Caco-2 (cell line): Measurements from ENCODE around the gene CDYL2. TPM values are rescaled to one million over a fixed set of nuclear protein-coding genes. Genes with fewer than 3 reads are reported as not detected.

Source experiments
- BruUV-seq: library from RNA; stranded (reverse); fragments of 400-500 nt; replicated peaks from 2 replicates; lab custom pipeline; 2021; lab: Mats Ljungman, UMichigan
- CTCF ChIA-PET: fragments of 300-600 bp; sonication (Branson Sonifier 250); formaldehyde crosslinking; loops from one replicate; lab custom pipeline; 2022; ENCODE audit warnings: antibody characterized with exemption; lab: Charles Lee
- POLR2A ChIA-PET: fragments of 300-600 bp; sonication (Branson Sonifier 250); formaldehyde crosslinking; loops from one replicate; lab custom pipeline; 2022; ENCODE audit warnings: antibody characterized with exemption; lab: Charles Lee
- DNase-seq, 2 experiments: peaks; one replicate each; pipeline versions ENCODE4 v3.0.0 to v3.0.0-alpha.2; 2020 to 2022
- H3K27me3 ChIP-seq: replicated peaks from 2 replicates; pipeline ENCODE4 v1.6.0; 2011; ENCODE audit warnings: low read length; ENCODE audit not compliant: control insufficient read depth, insufficient read depth
- H3K36me3 ChIP-seq: 2 replicates; pipeline ENCODE4 v1.5.1; 2011; ENCODE audit warnings: low read length; ENCODE audit not compliant: control insufficient read depth, insufficient read depth
- H3K4me1 ChIP-seq: fragments of 250-450 bp; sonication (Bioruptor Pico); 2 replicates; pipeline ENCODE4 v1.5.1; 2020; ENCODE audit warnings: mild to moderate bottlenecking
- H3K4me3 ChIP-seq: 2 replicates; pipeline ENCODE4 v1.5.1; 2011; ENCODE audit warnings: low read depth, mild to moderate bottlenecking, control low read depth, low read length
- H3K9me3 ChIP-seq: fragments of 250-450 bp; sonication (Bioruptor Pico); 2 replicates; pipeline ENCODE4 v1.5.1; 2020; ENCODE audit warnings: mild to moderate bottlenecking, moderate library complexity
- H3K27ac Mint-ChIP-seq: one replicate; pipeline ENCODE4 v1.8.0; 2022; ENCODE audit warnings: mixed read lengths; ENCODE audit not compliant: unreplicated experiment
- H3K27me3 Mint-ChIP-seq: one replicate; pipeline ENCODE4 v1.8.0; 2022; ENCODE audit warnings: mixed read lengths; ENCODE audit not compliant: insufficient read depth, unreplicated experiment
- H3K36me3 Mint-ChIP-seq: one replicate; pipeline ENCODE4 v1.8.0; 2022; ENCODE audit warnings: mild to moderate bottlenecking, mixed read lengths; ENCODE audit not compliant: insufficient read depth, unreplicated experiment
- H3K4me1 Mint-ChIP-seq: one replicate; pipeline ENCODE4 v1.8.0; 2022; ENCODE audit warnings: low read depth, mixed read lengths; ENCODE audit not compliant: unreplicated experiment
- H3K4me3 Mint-ChIP-seq: one replicate; pipeline ENCODE4 v1.8.0; 2022; ENCODE audit warnings: mild to moderate bottlenecking, moderate library complexity, mixed read lengths; ENCODE audit not compliant: unreplicated experiment
- H3K9me3 Mint-ChIP-seq: one replicate; pipeline ENCODE4 v1.8.0; 2022; ENCODE audit warnings: mixed read lengths; ENCODE audit not compliant: unreplicated experiment
- intact Hi-C: fragments of 100-400 bp; cut with micrococcal nuclease; formaldehyde crosslinking; loops from one replicate; pipeline ENCODE4 v1.10.0; 2022; ENCODE audit not compliant: unreplicated experiment
- total RNA-seq: library from RNA; stranded (reverse); gene quantifications from 2 replicates; pipeline ENCODE4 v1.2.3, GENCODE V29; 2022
- TF ChIP-seq, protein P1 (sequence below), 2 experiments: fragments of 200-600 bp in 1 of 2; IDR thresholded peaks; 1 replicate in 1 of 2; 2 replicates in 1 of 2; pipeline versions ENCODE4 v1.5.1 to v1.8.0; 2011 to 2022; ENCODE audit warnings: antibody characterized with exemption in 1 of 2, control low read depth in 1 of 2, inconsistent platforms in 1 of 2, low read depth in 1 of 2, low read length in 1 of 2, mild to moderate bottlenecking in 1 of 2, moderate library complexity in 1 of 2; ENCODE audit not compliant: insufficient read depth in 1 of 2, severe bottlenecking in 1 of 2, unreplicated experiment in 1 of 2

Gene CDYL2
- total RNA-seq, 1 experiment from 2014 or later, result 1.8 TPM

DNA sequence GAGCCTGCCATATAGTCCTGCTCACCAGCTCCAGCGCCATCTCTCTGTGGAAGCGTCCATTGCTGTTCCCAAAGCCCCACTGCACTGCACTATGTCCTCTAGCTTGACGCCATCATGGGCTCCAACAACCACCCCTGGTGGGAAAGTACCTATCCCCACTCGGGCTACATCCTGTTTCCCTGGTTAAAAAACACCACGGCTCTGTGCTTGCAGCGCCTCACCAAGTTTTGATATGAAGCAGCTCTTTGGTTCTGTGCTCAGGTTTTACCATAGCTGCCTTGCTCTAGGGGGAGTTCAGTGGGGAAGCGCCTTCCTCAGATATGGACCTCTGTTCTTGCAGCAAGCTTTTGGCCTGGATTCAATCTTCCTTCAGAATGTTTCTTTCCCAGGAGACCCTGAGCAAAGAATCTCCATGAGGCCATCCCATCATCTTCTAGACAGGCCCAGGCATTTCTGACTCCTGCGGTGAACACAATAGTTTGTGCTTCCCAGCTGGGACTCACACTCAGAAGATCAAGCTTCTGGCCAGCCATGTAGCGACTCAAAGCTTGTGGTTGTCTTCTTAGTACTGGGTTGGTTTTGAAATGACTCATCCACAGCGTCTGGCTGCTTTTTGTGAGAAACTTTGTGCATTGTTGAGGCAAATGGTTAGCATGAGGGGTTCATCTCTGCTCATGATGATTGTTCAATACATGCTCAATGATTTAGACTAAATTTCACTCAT is 224.1 kb downstream of the CDYL2 start:
- H3K9me3 ChIP-seq, result 0 out of 2 replicates have a peak, but pooled peaks cover 3% of the 10 kb centered on the region
- no peak for DNase-seq
- intact Hi-C loops, result no loop called here
- H3K27ac Mint-ChIP-seq, result no peak overlapping the region
- TF ChIP-seq, protein P1, sequence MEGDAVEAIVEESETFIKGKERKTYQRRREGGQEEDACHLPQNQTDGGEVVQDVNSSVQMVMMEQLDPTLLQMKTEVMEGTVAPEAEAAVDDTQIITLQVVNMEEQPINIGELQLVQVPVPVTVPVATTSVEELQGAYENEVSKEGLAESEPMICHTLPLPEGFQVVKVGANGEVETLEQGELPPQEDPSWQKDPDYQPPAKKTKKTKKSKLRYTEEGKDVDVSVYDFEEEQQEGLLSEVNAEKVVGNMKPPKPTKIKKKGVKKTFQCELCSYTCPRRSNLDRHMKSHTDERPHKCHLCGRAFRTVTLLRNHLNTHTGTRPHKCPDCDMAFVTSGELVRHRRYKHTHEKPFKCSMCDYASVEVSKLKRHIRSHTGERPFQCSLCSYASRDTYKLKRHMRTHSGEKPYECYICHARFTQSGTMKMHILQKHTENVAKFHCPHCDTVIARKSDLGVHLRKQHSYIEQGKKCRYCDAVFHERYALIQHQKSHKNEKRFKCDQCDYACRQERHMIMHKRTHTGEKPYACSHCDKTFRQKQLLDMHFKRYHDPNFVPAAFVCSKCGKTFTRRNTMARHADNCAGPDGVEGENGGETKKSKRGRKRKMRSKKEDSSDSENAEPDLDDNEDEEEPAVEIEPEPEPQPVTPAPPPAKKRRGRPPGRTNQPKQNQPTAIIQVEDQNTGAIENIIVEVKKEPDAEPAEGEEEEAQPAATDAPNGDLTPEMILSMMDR (IDR thresholded peaks at IDR 0.05; ENCODE audit: insufficient read depth in 1 of 2, low read depth in 1 of 2, low read length in 1 of 2, severe bottlenecking in 1 of 2, unreplicated experiment in 1 of 2), result no peak
- no peaks in the 10 kb centered on the region for H3K36me3 ChIP-seq
- BruUV-seq, result no TSS peak
- POLR2A ChIA-PET, result no interaction called here
- no peaks in the 10 kb centered on the region for H3K4me1 ChIP-seq
- H3K4me1 Mint-ChIP-seq, result no peaks in the 10 kb centered on the region
- no peaks in the 10 kb centered on the region for H3K36me3 Mint-ChIP-seq
- H3K27me3 Mint-ChIP-seq, result peaks cover 10% of the 10 kb centered on the region
- no peak overlapping the region for H3K4me3 Mint-ChIP-seq
- CTCF ChIA-PET, result no interaction called here
- H3K4me3 ChIP-seq, result no peak overlapping the region
- H3K27me3 ChIP-seq, result peaks cover 2% of the 10 kb centered on the region
- H3K9me3 Mint-ChIP-seq, result no peaks in the 10 kb centered on the region

DNA sequence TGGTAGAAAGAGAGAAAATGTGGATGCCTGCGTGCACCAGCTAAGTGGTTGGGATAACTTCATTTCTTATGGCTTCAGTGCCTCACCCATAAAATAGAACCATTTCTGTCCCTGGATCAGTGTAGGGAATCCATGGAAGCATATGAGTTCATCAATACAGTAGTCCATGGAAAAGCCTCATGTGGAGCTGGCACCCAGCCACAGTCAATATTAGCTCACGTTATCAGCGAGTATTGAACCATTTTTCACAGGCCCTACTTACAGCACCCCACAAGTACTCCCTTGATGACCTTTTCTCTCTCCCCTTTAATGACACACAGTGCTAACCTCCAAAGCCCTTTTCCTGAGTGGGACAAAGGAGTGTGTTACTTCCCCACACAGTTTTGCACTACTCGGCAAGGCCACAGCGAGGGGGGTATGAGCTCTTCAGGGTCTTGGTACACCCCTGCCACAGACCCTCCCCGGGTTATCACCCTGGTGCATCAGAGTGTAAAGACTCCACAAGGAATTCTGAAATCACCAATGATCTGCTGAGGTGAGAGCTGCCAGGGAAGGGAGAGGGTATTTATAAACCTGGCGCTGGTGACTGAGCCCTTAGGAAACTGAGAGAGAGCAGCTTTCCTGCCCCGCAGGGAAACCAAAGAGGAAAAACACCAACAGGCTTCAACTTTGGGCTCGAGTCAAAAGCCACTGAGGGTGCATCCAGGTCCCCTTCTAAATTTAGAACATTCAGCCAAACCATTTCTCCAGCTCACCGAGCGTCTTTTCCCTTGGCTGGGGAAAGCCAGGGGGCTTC is 226.7 kb downstream of the CDYL2 start:
- Histone ChIP-seq H3K27me3 (no peaks in the 10 kb centered on the region), H3K4me1 (no peaks in the 10 kb centered on the region), H3K9me3 (0 out of 2 replicates have a peak, but pooled peaks cover 3% of the 10 kb centered on the region), H3K4me3 (no peak overlapping the region), H3K36me3 (no peaks in the 10 kb centered on the region)
- Mint-ChIP-seq H3K4me3 (no peak overlapping the region), H3K27me3 (peaks cover 7% of the 10 kb centered on the region), H3K36me3 (no peaks in the 10 kb centered on the region), H3K27ac (no peak overlapping the region), H3K9me3 (no peaks in the 10 kb centered on the region), H3K4me1 (no peaks in the 10 kb centered on the region)
- TF ChIP-seq, protein P1 (IDR thresholded peaks at IDR 0.05; ENCODE audit: insufficient read depth in 1 of 2, low read depth in 1 of 2, low read length in 1 of 2, severe bottlenecking in 1 of 2, unreplicated experiment in 1 of 2), result no peak
- DNase-seq, result no peak
- no TSS peak for BruUV-seq
- ChIA-PET CTCF (interaction anchor here (0.5 kb wide), 1 partner anchor 1082 kb away, joined by 3 read pairs; no protein-coding TSS in a partner anchor), POLR2A (no interaction called here)
- intact Hi-C loops, result no loop called here

DNA sequence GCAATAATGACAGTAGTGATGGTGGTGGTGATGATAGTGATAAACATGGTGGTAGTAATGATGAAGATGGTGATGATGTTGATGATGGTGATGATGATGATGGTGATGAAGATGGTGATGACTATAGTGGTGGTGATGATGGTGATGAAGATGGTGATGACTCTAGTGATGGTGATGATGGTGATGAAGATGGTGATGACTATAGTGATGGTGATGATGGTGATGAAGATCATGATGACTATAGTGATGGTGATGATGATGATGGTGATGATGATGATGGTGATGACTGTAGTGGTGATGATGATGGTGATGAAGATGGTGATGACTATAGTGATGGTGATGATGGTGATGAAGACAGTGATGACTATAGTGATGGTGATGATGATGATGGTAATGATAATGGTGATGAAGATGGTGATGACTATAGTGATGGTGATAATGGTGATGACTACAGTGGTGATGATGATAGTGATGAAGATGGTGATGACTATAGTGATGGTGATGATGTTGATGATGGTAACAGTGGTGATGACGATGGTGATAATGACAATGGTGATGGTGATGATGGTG is 228.0 kb downstream of the CDYL2 start:
- Histone ChIP-seq H3K27me3 (no peaks in the 10 kb centered on the region), H3K4me3 (no peak overlapping the region), H3K4me1 (no peaks in the 10 kb centered on the region), H3K36me3 (no peaks in the 10 kb centered on the region), H3K9me3 (0 out of 2 replicates have a peak, but pooled peaks cover 3% of the 10 kb centered on the region)
- ChIA-PET CTCF (no interaction called here), POLR2A (no interaction called here)
- no TSS peak for BruUV-seq
- Mint-ChIP-seq H3K4me1 (no peaks in the 10 kb centered on the region), H3K4me3 (no peak overlapping the region), H3K9me3 (no peaks in the 10 kb centered on the region), H3K36me3 (no peaks in the 10 kb centered on the region), H3K27me3 (peaks cover 7% of the 10 kb centered on the region), H3K27ac (no peak overlapping the region)
- DNase-seq, result no peak
- TF ChIP-seq, protein P1 (IDR thresholded peaks at IDR 0.05; ENCODE audit: insufficient read depth in 1 of 2, low read depth in 1 of 2, low read length in 1 of 2, severe bottlenecking in 1 of 2, unreplicated experiment in 1 of 2), result no peak
- intact Hi-C loops, result no loop called here
